Vagina (tissue), 2 donors: ENCODE results near the gene GJD2. TPM values are rescaled to one million over a fixed set of nuclear protein-coding genes. Genes with fewer than 3 reads are reported as not detected.

Source experiments
- DNase-seq, 2 donors: peaks; one replicate each; pipeline ENCODE4 v3.0.0-alpha.2; 2017; ENCODE audit errors: extremely low spot score in 2 of 2
- H3K27ac ChIP-seq: fragments of 200-600 bp; sonication (generic); one replicate; pipeline ENCODE4 v1.5.1; 2019
- H3K27me3 ChIP-seq: fragments of 200-600 bp; sonication (generic); one replicate; pipeline ENCODE4 v1.5.1; 2019
- H3K36me3 ChIP-seq, 2 donors: fragments of 200-600 bp; sonication (generic); one replicate each; pipeline ENCODE4 v1.5.1; 2017 to 2019
- H3K4me1 ChIP-seq: fragments of 200-600 bp; sonication (generic); one replicate; pipeline ENCODE4 v1.5.1; 2019
- H3K4me3 ChIP-seq, 2 donors: fragments of 200-600 bp; sonication (generic); 1 replicate in 1 of 2; 2 replicates in 1 of 2; pipeline ENCODE4 v1.5.1; 2016 to 2019
- H3K9me3 ChIP-seq: fragments of 200-600 bp; sonication (generic); one replicate; pipeline ENCODE4 v1.5.1; 2019
- CTCF ChIP-seq, 3 experiments: fragments of 450-650 bp in 2 of 3; fragments of 200-600 bp in 1 of 3; sonication (generic) in 1 of 3; IDR thresholded peaks; one replicate each; pipeline ENCODE4 v1.5.1; 2017 to 2019; ENCODE audit warnings: antibody characterized with exemption in 3 of 3, mild to moderate bottlenecking in 2 of 3, moderate library complexity in 2 of 3
- POLR2A ChIP-seq, 2 donors: fragments of 450-650 bp; IDR thresholded peaks; one replicate each; pipeline ENCODE4 v1.6.1; 2017; ENCODE audit warnings: antibody characterized with exemption in 2 of 2, mild to moderate bottlenecking in 2 of 2, moderate library complexity in 2 of 2
- POLR2AphosphoS5 ChIP-seq, 2 donors: sonication (generic); formaldehyde crosslinking; IDR thresholded peaks; one replicate each; pipeline ENCODE4 v1.9.0; 2017; ENCODE audit warnings: antibody characterized with exemption in 2 of 2, mild to moderate bottlenecking in 2 of 2, low read depth in 1 of 2; ENCODE audit not compliant: insufficient read depth in 1 of 2
- intact Hi-C: fragments of 100-400 bp; cut with DNase I; formaldehyde crosslinking; loops from one replicate; pipeline ENCODE4 v1.15.1; 2023
- total RNA-seq: library from RNA; depleted of rRNA; stranded (reverse); fragments of >200 nt; gene quantifications from one replicate; pipeline ENCODE4 v1.2.3, GENCODE V29; 2016

GJD2 gene
- total RNA-seq, 1 donor from 2014 or later: not detected

- intact Hi-C loops: no loop called here
- TF ChIP-seq CTCF (IDR thresholded peaks at IDR 0.05) (no peak), POLR2A (IDR thresholded peaks at IDR 0.05) (no peak), POLR2AphosphoS5 (IDR thresholded peaks at IDR 0.05; ENCODE audit: insufficient read depth in 1 of 2, low read depth in 1 of 2) (no peak)
- H3K36me3 ChIP-seq: no peaks in the 10 kb centered on the region
- H3K4me1 ChIP-seq: no peaks in the 10 kb centered on the region
- no peaks in the 10 kb centered on the region for H3K27me3 ChIP-seq
- no peaks in the 10 kb centered on the region for H3K9me3 ChIP-seq
- DNase-seq: no peak
- H3K4me3 ChIP-seq: no peak overlapping the region
- H3K27ac ChIP-seq: no peak overlapping the region
Observed at GRCh38 chr15:34739346-34739745, 15.5 kb downstream of the GJD2 start.

DNA sequence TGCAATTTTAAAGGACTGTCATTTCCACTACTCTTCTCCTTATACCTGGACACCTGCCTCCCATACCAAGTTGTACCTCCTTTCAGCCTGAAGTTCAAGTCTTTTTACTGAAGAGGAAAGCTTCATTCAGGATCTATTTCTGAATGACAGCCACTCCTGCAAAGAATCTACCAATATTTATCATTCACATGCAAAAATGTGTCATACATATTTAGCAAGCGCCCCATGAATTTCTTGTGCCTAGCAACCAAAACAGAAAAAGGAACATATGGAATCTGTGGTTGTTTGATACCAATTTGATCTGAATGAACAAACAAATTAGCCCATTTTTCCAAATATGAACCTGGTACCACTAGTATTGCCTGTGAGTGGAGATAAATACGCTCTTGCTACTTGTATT lies 16.8 kb downstream of the GJD2 start:
- H3K9me3 ChIP-seq: no peaks in the 10 kb centered on the region
- DNase-seq: no peak
- no peak overlapping the region for H3K27ac ChIP-seq
- TF ChIP-seq POLR2A (IDR thresholded peaks at IDR 0.05) (no peak), POLR2AphosphoS5 (IDR thresholded peaks at IDR 0.05; ENCODE audit: insufficient read depth in 1 of 2, low read depth in 1 of 2) (no peak), CTCF (IDR thresholded peaks at IDR 0.05) (no peak)
- H3K4me1 ChIP-seq: no peaks in the 10 kb centered on the region
- no peak overlapping the region for H3K4me3 ChIP-seq
- H3K36me3 ChIP-seq: no peaks in the 10 kb centered on the region
- intact Hi-C loops: no loop called here
- no peaks in the 10 kb centered on the region for H3K27me3 ChIP-seq

- DNase-seq: peak in 1 of 2 donors; percentile 78
- H3K4me3 ChIP-seq: no peak overlapping the region
- no peaks in the 10 kb centered on the region for H3K4me1 ChIP-seq
- no peak overlapping the region for H3K27ac ChIP-seq
- H3K36me3 ChIP-seq: no peaks in the 10 kb centered on the region
- intact Hi-C loops: no loop called here
- no peak for TF ChIP-seq POLR2AphosphoS5 (IDR thresholded peaks at IDR 0.05; ENCODE audit: insufficient read depth in 1 of 2, low read depth in 1 of 2)
- TF ChIP-seq CTCF (IDR thresholded peaks at IDR 0.05): no peak
- TF ChIP-seq POLR2A (IDR thresholded peaks at IDR 0.05): no peak
- no peaks in the 10 kb centered on the region for H3K9me3 ChIP-seq
- no peaks in the 10 kb centered on the region for H3K27me3 ChIP-seq
Observed at GRCh38 chr15:34737477-34737876, 17.3 kb downstream of the GJD2 start.

- no peaks in the 10 kb centered on the region for H3K4me1 ChIP-seq
Observed at GRCh38 chr15:34734303-34734702, 20.5 kb downstream of the GJD2 start.

DNA sequence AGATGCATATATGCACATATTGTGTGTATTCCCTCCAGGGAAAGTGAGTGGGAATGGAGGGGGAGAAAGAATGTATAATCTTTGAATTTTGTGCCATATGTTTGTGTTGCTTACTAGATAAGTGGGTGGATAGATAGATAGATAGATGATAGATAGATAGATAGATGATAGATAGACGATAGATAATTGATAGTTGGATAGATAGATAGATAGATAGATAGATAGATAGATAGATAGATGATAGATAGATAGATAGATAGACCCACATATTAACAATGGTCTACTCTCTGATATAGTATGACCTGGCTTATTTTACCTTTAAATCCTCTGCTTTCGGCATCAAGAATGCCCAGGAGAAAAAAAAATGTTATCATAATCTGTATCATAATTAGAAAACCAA lies 21.2 kb downstream of the GJD2 start:
- H3K9me3 ChIP-seq: no peaks in the 10 kb centered on the region
- no peak overlapping the region for H3K4me3 ChIP-seq
- DNase-seq: no peak
- intact Hi-C loops: no loop called here
- no peak for TF ChIP-seq CTCF (IDR thresholded peaks at IDR 0.05)
- no peak for TF ChIP-seq POLR2A (IDR thresholded peaks at IDR 0.05)
- no peak for TF ChIP-seq POLR2AphosphoS5 (IDR thresholded peaks at IDR 0.05; ENCODE audit: insufficient read depth in 1 of 2, low read depth in 1 of 2)
- H3K27me3 ChIP-seq: no peaks in the 10 kb centered on the region
- H3K27ac ChIP-seq: no peak overlapping the region
- no peaks in the 10 kb centered on the region for H3K36me3 ChIP-seq
- H3K4me1 ChIP-seq: no peaks in the 10 kb centered on the region

More at GRCh38 chr15:34734303-34734702, 20.5 kb downstream of the GJD2 start:
- TF ChIP-seq POLR2A (IDR thresholded peaks at IDR 0.05) (no peak), CTCF (IDR thresholded peaks at IDR 0.05) (no peak), POLR2AphosphoS5 (IDR thresholded peaks at IDR 0.05; ENCODE audit: insufficient read depth in 1 of 2, low read depth in 1 of 2) (no peak)
- H3K4me3 ChIP-seq: no peak overlapping the region
- no peak overlapping the region for H3K27ac ChIP-seq
- no peaks in the 10 kb centered on the region for H3K27me3 ChIP-seq
- no peak for DNase-seq
- intact Hi-C loops: no loop called here
- H3K9me3 ChIP-seq: no peaks in the 10 kb centered on the region
- no peaks in the 10 kb centered on the region for H3K36me3 ChIP-seq
